Esophagus squamous epithelium (tissue), 4 donors: ENCODE results near the gene DGKB.

Source experiments
- CTCF ChIP-seq, 6 experiments: fragments of 450-650 bp in 4 of 6; fragments of 200-600 bp in 2 of 6; sonication (generic) in 2 of 6; IDR thresholded peaks; one replicate each; pipeline ENCODE4 v1.5.1; 2016 to 2019; ENCODE audit warnings: antibody characterized with exemption in 6 of 6, mild to moderate bottlenecking in 4 of 6, moderate library complexity in 4 of 6
- POLR2A ChIP-seq, 4 donors: fragments of 450-650 bp; IDR thresholded peaks; one replicate each; pipeline ENCODE4 v1.6.1; 2017; ENCODE audit warnings: antibody characterized with exemption in 4 of 4, mild to moderate bottlenecking in 4 of 4, moderate library complexity in 3 of 4

GRCh38 chr7:14891289-14891688 is 11.3 kb downstream of the DGKB start:
- TF ChIP-seq CTCF (IDR thresholded peaks at IDR 0.05), result no peak
- TF ChIP-seq POLR2A (IDR thresholded peaks at IDR 0.05), result no peak
